Gastroesophageal sphincter (tissue), 4 donors: ENCODE results near the gene MED17. TPM values are rescaled to one million over a fixed set of nuclear protein-coding genes. Genes with fewer than 3 reads are reported as not detected.

Source experiments
- ATAC-seq: fragments of 150-250 bp; one replicate; pipeline ENCODE4 v1.9.1; 2016; ENCODE audit warnings: mild to moderate bottlenecking, moderate library complexity
- H3K27ac ChIP-seq, 4 donors: fragments of 200-600 bp; sonication (generic) in 3 of 4; 1 replicate in 3 of 4; 2 replicates in 1 of 4; pipeline ENCODE4 v1.5.1; 2016 to 2019
- H3K27me3 ChIP-seq: fragments of 200-600 bp; sonication (generic); one replicate; pipeline ENCODE4 v1.5.1; 2019
- H3K36me3 ChIP-seq, 2 donors: fragments of 200-600 bp; sonication (generic); one replicate each; pipeline ENCODE4 v1.5.1; 2019; ENCODE audit warnings: control low read depth in 1 of 2
- H3K4me1 ChIP-seq, 3 donors: fragments of 200-600 bp; sonication (generic); 1 replicate in 2 of 3; 2 replicates in 1 of 3; pipeline ENCODE4 v1.5.1; 2016 to 2019; ENCODE audit warnings: control low read depth in 2 of 3
- H3K4me3 ChIP-seq, 2 donors: fragments of 200-600 bp; sonication (generic); one replicate each; pipeline ENCODE4 v1.5.1; 2019; ENCODE audit warnings: mild to moderate bottlenecking in 1 of 2, moderate library complexity in 1 of 2
- H3K9me3 ChIP-seq, 3 donors: fragments of 200-600 bp; sonication (generic); one replicate each; pipeline ENCODE4 v1.5.1; 2017 to 2019; ENCODE audit warnings: control low read depth in 2 of 3
- CTCF ChIP-seq, 4 experiments: fragments of 200-600 bp in 2 of 4; fragments of 450-650 bp in 2 of 4; sonication (generic) in 1 of 4; IDR thresholded peaks; one replicate each; pipeline ENCODE4 v1.5.1; 2017 to 2019; ENCODE audit warnings: antibody characterized with exemption in 4 of 4, mild to moderate bottlenecking in 2 of 4, moderate library complexity in 2 of 4
- EP300 ChIP-seq: sonication (generic); formaldehyde crosslinking; IDR thresholded peaks from one replicate; pipeline ENCODE4 v1.6.1; 2017; ENCODE audit warnings: antibody characterized with exemption, mild to moderate bottlenecking
- POLR2A ChIP-seq, 2 donors: fragments of 450-650 bp; IDR thresholded peaks; one replicate each; pipeline ENCODE4 v1.6.1; 2017; ENCODE audit warnings: antibody characterized with exemption in 2 of 2, mild to moderate bottlenecking in 2 of 2, moderate library complexity in 1 of 2
- POLR2AphosphoS5 ChIP-seq: sonication (generic); formaldehyde crosslinking; IDR thresholded peaks from one replicate; pipeline ENCODE4 v1.6.1; 2017; ENCODE audit warnings: antibody characterized with exemption
- whole genome bisulfite sequencing, 2 donors: methylation state at CpG; one replicate each; pipeline ENCODE4 v1.1.5; 2018; ENCODE audit warnings: low coverage in 1 of 2; 5-methylcytosine and 5-hydroxymethylcytosine counted together
- total RNA-seq, 4 donors: library from RNA; depleted of rRNA; stranded (reverse); fragments of >200 nt; gene quantifications; one replicate each; pipeline ENCODE4 v1.1.0, GENCODE V29; 2016

Gene MED17
- total RNA-seq, 4 donors from 2014 or later = 27.1 to 29.7 (median 28.2) TPM

DNA sequence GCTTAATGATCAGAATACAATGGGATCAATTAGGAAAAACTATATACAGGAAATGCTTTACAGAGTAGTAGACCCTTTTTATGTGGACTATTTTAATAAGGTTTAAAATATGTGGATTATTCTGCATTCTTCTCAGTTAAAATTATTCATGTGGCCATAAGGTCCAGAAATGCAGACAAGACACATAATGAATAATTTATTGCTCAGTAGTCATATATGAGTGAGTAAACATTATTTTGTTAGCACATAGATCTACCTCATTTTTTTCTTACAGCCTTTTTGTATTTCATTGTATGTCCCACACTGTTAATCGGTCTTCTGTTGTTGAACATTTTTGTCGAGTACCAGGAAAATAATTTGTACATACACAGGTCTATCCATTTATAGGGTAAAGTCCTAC is 20.8 kb downstream of the MED17 start:
- Histone ChIP-seq H3K27ac (no peak overlapping the region), H3K4me3 (no peak overlapping the region), H3K36me3 (peaks cover 6 to 97% of the 10 kb centered on the region in 2 donors), H3K27me3 (no peaks in the 10 kb centered on the region), H3K4me1 (no peaks in the 10 kb centered on the region), H3K9me3 (no peaks in the 10 kb centered on the region)
- ATAC-seq = no peak
- TF ChIP-seq POLR2AphosphoS5 (no peak), EP300 (no peak), CTCF (IDR thresholded peaks at IDR 0.05) (no peak), POLR2A (IDR thresholded peaks at IDR 0.05) (no peak)
- WGBS, 2 donors = 92 to 100% methylated on average over 2 of the region's 2 CpGs

- TF ChIP-seq EP300 (no peak), POLR2AphosphoS5 (no peak), CTCF (IDR thresholded peaks at IDR 0.05) (no peak), POLR2A (IDR thresholded peaks at IDR 0.05) (no peak)
- ATAC-seq = no peak
- no peak overlapping the region for H3K27ac ChIP-seq
- WGBS, 2 donors = 86 to 97% methylated on average over 3 of the region's 3 CpGs
- H3K4me3 ChIP-seq = no peak overlapping the region
- peaks cover 3 to 99% of the 10 kb centered on the region in 2 donors for H3K36me3 ChIP-seq
- no peaks in the 10 kb centered on the region for H3K9me3 ChIP-seq
- no peaks in the 10 kb centered on the region for H3K4me1 ChIP-seq
- no peaks in the 10 kb centered on the region for H3K27me3 ChIP-seq
Measured at GRCh38 chr11:93807980-93808379, 23.9 kb downstream of the MED17 start.

DNA sequence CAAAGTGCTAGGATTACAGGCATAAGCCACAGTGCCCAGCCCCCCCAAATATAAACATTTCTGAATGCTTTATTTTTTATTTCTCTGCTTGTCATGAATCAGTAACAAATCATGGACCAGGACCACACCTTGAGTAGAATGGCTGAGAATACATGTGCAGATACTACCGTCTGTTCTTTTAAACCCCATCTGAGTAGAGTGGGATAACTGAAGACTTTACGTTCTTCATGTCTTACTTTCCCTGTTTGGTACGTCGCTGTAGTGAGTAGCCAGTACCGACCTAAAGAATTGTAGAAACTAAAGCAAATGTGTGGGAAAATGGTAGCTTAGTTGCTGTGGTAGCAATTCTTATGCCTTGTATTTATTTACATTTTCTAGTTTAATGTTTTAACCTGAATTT is 29.9 kb downstream of the MED17 start:
- no peaks in the 10 kb centered on the region for H3K27me3 ChIP-seq
- H3K36me3 ChIP-seq = peaks cover 3 to 74% of the 10 kb centered on the region in 2 donors
- H3K4me1 ChIP-seq = no peaks in the 10 kb centered on the region
- H3K9me3 ChIP-seq = no peaks in the 10 kb centered on the region
- H3K4me3 ChIP-seq = no peak overlapping the region
- 73 to 74% methylated on average over 5 of the region's 5 CpGs for WGBS, 2 donors
- TF ChIP-seq POLR2A (IDR thresholded peaks at IDR 0.05) (no peak), EP300 (no peak)
- ATAC-seq = no peak
- no peak overlapping the region for H3K27ac ChIP-seq

- TF ChIP-seq POLR2A (IDR thresholded peaks at IDR 0.05) (no peak), EP300 (no peak), POLR2AphosphoS5 (no peak), CTCF (IDR thresholded peaks at IDR 0.05) (no peak)
- 83 to 86% methylated on average over 6 of the region's 6 CpGs for WGBS, 2 donors
- no peak overlapping the region for H3K4me3 ChIP-seq
- no peak for ATAC-seq
- no peaks in the 10 kb centered on the region for H3K27me3 ChIP-seq
- no peak overlapping the region for H3K27ac ChIP-seq
- peaks cover 0 to 65% of the 10 kb centered on the region in 2 donors for H3K36me3 ChIP-seq
- no peaks in the 10 kb centered on the region for H3K9me3 ChIP-seq
- H3K4me1 ChIP-seq = no peaks in the 10 kb centered on the region
Measured at GRCh38 chr11:93814966-93815633, 31.0 kb downstream of the MED17 start.

DNA sequence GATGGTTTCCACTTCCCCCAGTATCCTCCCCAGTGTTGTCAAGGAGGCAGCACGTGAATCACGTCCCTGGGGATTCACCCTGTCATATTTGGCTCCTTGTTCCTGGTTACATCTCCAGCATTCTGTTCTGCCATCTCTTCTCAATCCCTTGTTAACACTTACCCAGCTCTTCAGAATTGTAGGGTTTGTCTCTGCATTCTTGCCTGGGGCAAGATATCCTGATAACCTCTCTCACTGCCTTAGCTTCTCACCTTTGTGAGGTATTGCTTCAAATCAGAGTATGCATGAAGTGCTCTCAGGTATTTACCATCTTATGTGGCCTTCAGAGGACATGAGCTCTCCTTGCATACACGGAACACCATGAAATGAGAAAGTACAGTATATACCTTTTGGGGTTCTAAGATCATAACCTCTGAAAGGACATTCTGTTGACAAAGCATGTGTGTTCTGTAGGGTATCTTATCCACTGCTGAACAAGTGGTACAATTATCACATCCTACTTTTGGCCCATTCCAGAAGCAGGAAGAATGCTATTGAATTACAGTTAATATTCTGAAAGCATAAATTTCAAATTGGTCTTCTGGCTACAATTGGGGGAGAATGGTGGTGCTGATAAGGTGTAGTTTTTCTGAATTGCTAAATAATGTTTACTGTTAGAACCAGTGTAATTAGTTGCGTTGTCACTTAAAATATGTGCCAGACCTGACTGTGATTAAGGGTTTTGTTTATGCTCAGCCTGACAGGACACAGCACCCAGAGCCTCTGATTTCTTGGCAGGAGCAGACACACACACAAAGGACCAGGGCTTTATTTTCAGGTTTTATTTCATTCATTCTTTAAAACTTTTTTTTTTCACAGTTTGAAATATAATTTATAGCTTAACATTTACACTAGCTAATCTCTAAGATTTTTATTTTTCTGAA is 33.6 kb downstream of the MED17 start:
- ATAC-seq = no peak

More for the DNA sequence above, 33.6 kb downstream of the MED17 start:
- no peak overlapping the region for H3K27ac ChIP-seq
- H3K4me3 ChIP-seq = no peak overlapping the region
- no peaks in the 10 kb centered on the region for H3K4me1 ChIP-seq
- TF ChIP-seq POLR2A (IDR thresholded peaks at IDR 0.05) (no peak), EP300 (no peak), POLR2AphosphoS5 (no peak), CTCF (IDR thresholded peaks at IDR 0.05) (no peak)
- peaks cover 0 to 39% of the 10 kb centered on the region in 2 donors for H3K36me3 ChIP-seq
- H3K9me3 ChIP-seq = no peaks in the 10 kb centered on the region
- H3K27me3 ChIP-seq = no peaks in the 10 kb centered on the region
- WGBS, 2 donors = 46 to 56% methylated on average over 4 of the region's 4 CpGs
